ENCODE measurements around the gene ZNF665.

DNA sequence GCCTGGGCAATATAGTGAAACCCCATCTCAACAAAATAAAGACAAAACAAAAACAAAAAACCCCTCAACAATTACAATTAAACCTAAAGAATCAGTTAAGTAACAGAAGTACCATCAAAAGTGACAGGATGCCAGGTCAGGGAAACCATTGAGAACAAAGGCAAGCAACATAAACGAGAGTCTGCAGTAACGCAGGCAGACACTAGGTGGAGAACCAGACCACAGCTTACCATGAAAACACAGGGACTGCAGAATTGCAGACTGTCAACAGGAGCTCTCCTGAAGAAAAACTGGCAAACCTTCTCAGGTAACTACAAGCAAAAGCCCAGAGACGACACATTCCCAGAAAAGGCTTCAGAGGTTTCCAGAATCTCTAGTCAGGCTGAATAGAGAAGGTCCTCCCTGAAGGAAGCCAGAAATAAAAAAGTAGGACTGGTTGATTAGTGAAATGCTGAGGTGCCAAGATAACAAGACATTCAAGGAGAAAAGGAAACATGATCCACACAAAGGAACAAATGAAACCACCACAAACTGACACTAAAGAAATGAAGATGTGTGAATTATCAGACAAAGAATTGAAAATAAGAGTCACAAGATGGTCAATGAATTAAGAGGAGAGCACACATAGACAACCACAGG is 2.2 kb upstream of the ZNF665 start:
- TF ChIP-seq, protein P1, sequence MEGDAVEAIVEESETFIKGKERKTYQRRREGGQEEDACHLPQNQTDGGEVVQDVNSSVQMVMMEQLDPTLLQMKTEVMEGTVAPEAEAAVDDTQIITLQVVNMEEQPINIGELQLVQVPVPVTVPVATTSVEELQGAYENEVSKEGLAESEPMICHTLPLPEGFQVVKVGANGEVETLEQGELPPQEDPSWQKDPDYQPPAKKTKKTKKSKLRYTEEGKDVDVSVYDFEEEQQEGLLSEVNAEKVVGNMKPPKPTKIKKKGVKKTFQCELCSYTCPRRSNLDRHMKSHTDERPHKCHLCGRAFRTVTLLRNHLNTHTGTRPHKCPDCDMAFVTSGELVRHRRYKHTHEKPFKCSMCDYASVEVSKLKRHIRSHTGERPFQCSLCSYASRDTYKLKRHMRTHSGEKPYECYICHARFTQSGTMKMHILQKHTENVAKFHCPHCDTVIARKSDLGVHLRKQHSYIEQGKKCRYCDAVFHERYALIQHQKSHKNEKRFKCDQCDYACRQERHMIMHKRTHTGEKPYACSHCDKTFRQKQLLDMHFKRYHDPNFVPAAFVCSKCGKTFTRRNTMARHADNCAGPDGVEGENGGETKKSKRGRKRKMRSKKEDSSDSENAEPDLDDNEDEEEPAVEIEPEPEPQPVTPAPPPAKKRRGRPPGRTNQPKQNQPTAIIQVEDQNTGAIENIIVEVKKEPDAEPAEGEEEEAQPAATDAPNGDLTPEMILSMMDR (IDR thresholded peaks at IDR 0.05) = peak; percentile 70 to 91 (median 88)
- no peak for TF ChIP-seq POLR2A (IDR thresholded peaks at IDR 0.05)

All from esophagus squamous epithelium (tissue), 4 donors.